GM12892 (cell line): ENCODE measurements around the gene RHOH.

Source experiments
- DNase-seq: peaks from one replicate; pipeline ENCODE4 v3.0.0; 2011; ENCODE audit not compliant: insufficient read length
- FAIRE-seq: peaks from 2 replicates; lab custom pipeline; 2011; peaks lifted over from hg19 to GRCh38; lab: Jason Lieb, UNC
- POLR2A ChIP-seq: IDR thresholded peaks from 2 replicates; pipeline ENCODE4 v1.6.1; 2011; ENCODE audit warnings: low read depth, low read length, control low read depth
- POLR2AphosphoS5 ChIP-seq: IDR thresholded peaks from 2 replicates; pipeline ENCODE4 v1.6.1; 2011; ENCODE audit warnings: low read depth, low read length, control low read depth
- TAF1 ChIP-seq: IDR thresholded peaks from 2 replicates; pipeline ENCODE4 v1.6.1; 2011; ENCODE audit warnings: low read depth, mild to moderate bottlenecking, control low read depth, low read length, borderline replicate concordance

RHOH gene

GRCh38 chr4:40295572-40295971, 98.7 kb downstream of the RHOH start:
- no peak for DNase-seq
- no peak for FAIRE-seq
- no peak for TF ChIP-seq TAF1
- no peak for TF ChIP-seq POLR2AphosphoS5
- TF ChIP-seq POLR2A = no peak
